A172 (cell line): ENCODE data around the gene PDLIM3. TPM values are rescaled to one million over a fixed set of nuclear protein-coding genes. Genes with fewer than 3 reads are reported as not detected.
"Not testable (repeated sequence)": the region's sequence is repeated elsewhere in the genome, so short reads cannot be mapped to it uniquely, and the experiment has no call there.

ENCODE experiments used
- DNase-seq: peaks from one replicate; pipeline ENCODE4 v3.0.0-alpha.2; 2015; ENCODE audit warnings: low spot score
- total RNA-seq: library from RNA; depleted of rRNA; stranded (reverse); fragments of >200 nt; shearing (Covaris generic); gene quantifications from 2 replicates; pipeline ENCODE4 v1.2.3, GENCODE V29; 2014; rRNA removed

PDLIM3 gene, protein sequence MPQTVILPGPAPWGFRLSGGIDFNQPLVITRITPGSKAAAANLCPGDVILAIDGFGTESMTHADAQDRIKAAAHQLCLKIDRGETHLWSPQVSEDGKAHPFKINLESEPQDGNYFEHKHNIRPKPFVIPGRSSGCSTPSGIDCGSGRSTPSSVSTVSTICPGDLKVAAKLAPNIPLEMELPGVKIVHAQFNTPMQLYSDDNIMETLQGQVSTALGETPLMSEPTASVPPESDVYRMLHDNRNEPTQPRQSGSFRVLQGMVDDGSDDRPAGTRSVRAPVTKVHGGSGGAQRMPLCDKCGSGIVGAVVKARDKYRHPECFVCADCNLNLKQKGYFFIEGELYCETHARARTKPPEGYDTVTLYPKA
- total RNA-seq, result 6.0 and 10.3 TPM in 2 replicates

- DNase-seq, result peak; percentile 22
These were observed at the start of gene PDLIM3 for GRCh38 chr4:185534866-185535611. PDLIM3 (minus strand) TSS chr4:185535507; CDS start chr4:185535434, 73 bp downstream.

DNA sequence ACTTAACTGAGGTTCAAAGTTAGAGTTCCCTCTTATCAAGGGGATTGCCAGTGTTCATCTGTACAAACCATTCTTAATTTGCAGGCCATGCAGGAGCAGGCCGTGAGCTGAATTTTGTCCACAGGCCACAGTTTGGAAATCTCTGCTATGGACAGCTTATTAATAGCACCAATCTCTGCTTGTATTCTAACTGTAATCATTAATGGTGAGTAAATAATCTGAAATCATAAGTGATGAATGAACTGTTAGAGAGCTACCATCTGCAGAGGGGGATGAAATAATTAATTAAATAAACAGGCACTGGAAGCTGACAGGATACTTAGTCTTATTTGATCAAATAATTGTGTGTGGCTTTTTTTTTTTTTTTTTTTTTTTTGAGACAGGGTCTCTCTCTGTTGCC is 48.5 kb upstream of the PDLIM3 start:
- no peak for DNase-seq

DNA sequence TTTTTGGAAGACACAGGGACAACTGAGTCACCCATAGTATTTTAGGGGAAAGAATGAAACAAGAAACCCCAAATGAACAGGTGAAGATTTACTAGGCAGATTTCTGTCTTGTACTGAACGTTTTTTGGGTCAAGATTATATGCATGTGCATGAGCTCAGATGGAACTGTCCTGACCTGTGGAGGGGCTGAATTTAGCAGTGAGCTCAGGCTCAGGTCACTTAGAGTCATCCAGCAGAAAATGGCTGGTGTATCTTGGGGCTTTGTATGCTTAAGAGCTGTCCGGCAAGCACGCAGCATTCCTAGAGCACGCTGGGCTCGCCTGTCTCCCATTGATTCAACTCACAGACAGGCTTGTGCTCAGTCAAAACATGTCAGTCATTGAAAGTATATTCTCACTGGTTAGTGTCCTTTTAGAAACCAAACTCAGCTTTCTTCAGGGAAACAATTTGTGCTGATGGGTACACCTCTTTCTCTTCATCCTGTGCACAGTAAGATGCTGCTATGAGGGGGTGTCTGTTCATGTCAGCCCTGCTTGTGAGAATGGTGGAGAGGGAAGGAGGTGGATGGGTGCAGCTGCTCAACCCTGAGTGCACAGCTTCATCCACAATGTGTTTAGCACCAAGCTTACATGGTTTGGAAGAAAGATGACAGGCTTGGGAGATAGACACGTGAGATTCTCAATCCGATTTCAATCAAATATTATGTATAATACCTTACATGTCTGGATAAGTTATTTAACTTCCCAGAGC is 47.5 kb upstream of the PDLIM3 start:
- no peak for DNase-seq

- no peak for DNase-seq
These were observed 45.4 kb upstream of the PDLIM3 start for GRCh38 chr4:185580699-185581098.

DNA sequence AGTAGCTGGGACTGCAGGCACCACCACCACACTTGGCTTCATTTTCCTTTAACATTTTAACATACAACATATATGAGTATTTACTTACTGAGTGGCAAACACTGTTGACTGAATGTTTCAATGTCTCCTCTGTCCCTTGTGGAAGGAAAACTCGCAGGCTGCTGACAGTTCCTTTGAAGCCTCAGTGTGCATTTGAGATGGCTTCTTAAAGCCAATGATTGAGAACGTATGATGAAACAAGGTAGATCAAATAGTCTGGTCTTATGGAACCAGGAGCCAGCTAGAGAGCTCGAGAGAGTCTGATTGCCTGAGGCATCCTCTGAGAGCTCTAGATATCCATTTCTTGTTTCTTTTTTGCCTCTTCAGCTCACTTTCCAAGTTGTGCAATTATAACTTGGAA is 43.0 kb upstream of the PDLIM3 start:
- DNase-seq, result no peak

DNA sequence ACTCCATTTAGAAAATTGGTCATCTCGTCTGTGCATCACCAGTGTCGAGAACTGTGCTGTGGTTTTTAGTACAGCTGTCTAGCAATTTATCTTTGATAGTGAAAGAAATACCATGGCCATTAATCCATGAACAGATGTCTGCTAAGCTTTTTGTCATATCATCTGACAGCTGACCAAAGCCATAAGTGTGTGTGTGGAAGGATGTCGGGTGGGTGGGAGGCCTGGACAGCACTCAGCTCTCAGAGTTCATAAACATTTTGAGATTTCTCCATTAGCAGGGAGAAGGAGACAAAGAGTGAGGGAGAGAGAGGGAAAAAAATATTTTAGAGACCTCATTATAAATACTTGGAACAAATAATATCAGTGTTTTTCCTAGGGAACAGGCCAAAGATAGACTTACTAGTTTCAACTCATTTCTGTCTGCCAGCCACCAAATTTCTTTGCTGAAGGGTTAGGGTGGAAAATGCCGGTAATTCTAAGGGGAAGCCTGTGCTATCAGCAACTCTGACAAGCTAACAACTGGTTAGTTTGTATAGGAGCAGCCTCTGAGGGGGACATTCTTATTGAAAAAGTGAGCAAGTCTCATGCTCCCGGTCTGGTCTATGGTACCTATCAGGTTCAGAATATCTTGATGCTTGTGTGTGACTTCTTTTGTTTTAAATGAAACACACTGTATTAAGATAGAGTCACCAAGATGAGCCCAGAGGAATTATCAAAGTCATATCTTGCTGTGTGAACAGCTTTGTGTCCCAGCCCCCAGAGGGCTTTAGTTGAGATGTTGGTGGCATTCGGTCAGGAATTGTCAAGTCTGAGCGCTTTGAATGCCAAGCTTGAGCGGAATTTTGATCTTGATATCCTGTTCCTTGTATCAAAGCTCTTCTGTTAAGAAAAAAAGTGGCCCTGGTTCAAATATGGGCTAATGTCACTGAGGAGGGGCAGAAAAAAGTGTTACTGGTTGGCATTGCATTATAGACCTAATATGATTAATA is 41.9 kb upstream of the PDLIM3 start:
- no peak for DNase-seq

DNA sequence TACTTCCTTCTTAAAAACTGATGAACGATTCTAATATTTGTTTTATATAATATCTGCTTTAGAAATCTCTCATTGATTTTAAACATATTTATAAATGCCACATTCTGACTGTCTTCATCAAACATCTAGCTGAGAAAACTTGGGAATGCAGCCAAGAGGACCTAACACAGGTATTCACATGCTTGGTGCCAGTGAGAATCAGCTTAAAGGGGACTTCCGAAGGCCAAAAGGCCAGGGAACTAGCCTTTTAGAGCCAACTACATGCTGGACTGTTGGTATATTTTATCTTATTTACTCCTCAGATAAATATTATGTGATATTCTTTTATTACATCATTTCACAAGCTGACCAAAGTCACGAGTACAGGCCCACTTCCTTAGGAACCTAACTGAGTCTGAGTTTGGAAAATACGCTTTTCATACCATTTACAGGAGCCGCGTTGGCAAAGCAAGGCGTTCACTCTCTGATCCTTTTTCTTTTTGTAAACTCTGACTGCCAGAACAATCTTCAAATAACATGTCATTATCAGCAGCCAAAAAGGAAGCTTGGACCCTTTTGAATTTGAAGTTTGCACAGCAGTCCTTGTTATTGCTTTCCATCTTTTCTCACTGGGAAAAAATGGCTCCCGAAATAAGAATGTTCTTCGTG is 41.1 kb upstream of the PDLIM3 start:
- DNase-seq, result no peak

GRCh38 chr4:185573651-185574199 is 38.4 kb upstream of the PDLIM3 start:
- peak; percentile 90 for DNase-seq

GRCh38 chr4:185570727-185571126 is 35.4 kb upstream of the PDLIM3 start:
- no peak for DNase-seq

DNA sequence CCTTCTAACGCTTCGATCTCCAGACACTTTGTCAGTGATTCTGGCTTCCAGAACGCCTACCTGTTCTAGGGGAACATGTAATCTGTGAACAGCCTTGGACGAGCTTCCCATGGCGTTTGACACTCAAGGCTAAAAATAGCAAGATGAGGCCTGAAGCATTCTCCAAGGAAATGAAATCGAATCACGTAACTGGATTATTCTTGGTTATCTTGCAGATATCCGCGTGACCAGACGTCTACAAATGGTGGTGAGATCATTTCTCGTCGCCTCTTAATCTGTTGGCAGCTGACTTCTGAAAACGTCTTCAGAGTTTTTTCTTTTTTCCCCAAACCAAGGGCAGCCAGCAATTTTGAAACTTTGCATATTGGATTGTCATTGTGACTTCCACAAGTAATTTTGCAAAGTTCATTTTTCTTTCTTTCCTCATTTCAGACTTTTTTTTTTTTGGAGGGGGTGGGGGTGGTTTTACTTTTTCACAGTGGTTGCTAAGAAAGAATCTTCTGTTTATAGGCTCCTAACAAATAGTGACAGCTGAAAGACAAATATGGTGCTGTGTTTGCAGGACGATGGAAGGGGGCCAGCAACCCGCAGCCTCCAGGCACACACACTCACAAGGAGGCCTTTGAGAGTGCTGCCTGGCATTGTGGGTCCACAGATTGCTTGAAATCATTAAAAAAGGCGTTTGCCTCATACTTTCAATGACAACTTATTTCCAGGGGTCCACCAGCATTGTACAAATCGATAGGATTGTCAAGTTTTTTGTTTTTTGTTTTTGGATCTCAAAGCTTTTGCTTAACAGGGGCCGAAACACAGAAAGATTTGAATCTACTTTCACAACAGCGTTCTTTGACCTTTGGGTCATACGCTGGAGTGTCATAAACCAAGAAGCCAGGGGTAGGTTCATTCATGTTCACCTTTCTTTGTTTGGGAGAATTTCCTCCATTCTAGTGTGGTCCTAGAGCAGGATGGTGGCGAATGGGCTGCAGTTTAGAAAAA is 32.4 kb upstream of the PDLIM3 start:
- no peak for DNase-seq

- DNase-seq, result no peak
These were observed 31.7 kb upstream of the PDLIM3 start for GRCh38 chr4:185566972-185567371.

- DNase-seq, result no peak
These were observed 31.1 kb upstream of the PDLIM3 start for GRCh38 chr4:185566425-185566824.

GRCh38 chr4:185565696-185566095 is 30.4 kb upstream of the PDLIM3 start:
- no peak for DNase-seq

GRCh38 chr4:185564349-185564748 is 29.0 kb upstream of the PDLIM3 start:
- DNase-seq, result no peak

DNA sequence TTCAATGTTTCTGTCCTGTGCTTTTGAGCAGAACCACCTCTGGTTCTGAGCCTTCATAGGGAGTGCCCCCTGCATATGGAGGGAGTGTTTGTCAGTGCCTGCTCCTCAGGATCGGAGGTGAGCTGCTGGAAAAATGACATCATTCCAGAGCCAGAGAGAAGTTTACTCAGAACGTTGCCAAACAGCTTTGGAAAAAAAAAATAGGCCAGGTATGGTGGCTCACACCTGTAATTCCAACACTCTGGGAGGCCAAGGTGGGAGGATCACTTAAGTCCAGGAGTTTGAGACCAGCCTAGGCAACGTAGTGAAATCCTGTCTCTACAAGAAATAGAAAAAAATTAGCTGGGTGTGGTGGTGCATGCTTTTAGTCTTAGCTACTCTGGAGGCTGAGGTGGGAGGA is 27.2 kb upstream of the PDLIM3 start:
- DNase-seq, result no peak

DNA sequence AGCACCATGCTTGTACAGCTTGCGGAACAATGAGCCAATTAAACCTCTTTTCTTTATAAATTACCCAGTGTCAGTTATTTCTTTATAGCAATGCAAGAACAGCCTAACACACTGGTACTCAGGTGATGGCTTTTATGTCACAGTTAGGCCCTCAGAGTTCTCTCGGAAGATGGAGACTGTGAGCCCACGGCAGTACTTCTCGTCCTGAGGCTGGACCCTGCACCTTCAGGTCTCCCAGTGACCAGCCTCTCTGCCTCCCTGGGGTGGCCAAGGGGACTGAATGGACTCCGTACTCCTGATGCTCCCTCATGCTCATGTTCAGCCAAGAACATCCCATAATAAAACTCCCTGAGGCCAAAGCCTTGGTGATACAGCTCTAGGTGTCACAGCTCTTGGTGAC is 25.0 kb upstream of the PDLIM3 start:
- DNase-seq, result no peak

DNA sequence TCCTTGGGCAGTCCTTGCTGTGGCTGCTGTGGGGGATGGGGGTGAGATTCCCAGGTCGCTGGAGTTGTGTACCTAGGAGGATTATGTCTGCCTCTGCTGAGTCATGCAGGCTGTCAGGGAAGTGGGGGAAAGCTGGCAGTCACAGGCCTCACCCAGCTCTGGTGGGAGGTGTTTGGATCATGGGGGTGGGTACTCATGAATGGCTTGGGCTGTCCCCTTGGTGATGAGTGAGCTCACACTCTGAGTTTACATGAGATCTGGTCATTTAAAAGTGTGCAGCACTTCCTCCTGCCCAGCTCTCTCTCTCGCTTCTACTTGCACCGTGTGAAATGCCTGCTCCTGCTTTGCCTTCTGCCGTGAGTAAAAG is 24.6 kb upstream of the PDLIM3 start:
- peak; percentile 82 for DNase-seq

DNA sequence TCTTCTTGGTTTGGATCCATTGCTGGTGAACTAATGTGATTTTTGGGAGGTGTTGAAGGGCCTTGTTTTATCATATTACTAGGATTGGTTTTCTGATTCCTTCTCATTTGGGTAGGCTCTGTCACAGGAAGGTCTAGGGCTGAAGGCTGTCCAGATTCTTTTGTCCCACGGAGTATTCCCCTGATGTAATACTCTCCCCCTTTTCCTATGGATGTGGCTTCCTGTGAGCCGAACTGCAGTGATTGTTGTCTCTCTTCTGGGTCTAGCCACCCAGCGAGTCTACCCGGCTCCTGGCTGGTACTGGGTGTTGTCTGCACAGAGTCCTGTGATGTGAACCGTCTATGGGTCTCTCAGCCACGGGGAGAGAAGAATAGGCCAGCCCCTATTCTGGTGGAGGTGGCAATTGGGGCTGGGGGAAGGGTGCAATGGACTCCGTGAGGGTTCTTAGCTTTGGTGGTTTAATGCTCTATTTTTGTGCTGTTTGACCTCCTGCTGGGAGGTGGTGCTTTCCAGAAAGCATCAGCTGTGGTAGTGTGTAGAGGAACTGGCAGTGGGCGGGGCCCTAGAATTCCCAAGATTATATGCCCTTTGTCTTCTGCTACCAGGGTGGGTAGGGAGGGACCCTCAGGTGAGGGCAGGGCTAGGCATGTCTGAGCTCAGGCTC is 24.1 kb upstream of the PDLIM3 start:
- DNase-seq, result not testable (repeated sequence)
